ENCODE results near the gene FEM1C.

DNA sequence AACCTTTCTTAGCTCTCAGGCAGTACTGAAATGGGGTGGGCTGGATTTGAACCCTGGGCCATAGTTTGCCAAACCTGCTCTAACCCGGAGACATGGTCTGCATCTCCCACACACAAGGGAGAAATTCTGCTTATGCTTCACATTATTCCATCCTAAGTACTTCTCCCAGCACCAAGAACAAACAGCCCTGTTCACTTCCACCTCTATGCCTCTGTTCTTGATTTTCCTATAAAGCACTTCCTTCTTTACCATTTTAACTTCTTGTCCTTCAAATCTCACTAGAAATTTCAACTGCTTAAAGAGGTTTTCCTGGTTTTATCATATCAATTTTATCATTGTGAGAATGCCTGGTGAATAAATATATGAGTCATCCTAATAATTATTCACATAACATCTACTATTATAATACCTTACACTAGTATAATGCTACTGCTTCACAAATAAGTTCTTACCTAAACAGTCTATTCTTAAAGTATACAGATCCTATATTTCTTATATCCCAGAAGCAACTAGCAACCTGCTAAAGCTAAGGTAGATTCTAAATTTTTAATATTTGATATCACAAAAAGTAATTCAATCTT, 12.7 kb downstream of the FEM1C start:
- TF ChIP-seq, protein P1, sequence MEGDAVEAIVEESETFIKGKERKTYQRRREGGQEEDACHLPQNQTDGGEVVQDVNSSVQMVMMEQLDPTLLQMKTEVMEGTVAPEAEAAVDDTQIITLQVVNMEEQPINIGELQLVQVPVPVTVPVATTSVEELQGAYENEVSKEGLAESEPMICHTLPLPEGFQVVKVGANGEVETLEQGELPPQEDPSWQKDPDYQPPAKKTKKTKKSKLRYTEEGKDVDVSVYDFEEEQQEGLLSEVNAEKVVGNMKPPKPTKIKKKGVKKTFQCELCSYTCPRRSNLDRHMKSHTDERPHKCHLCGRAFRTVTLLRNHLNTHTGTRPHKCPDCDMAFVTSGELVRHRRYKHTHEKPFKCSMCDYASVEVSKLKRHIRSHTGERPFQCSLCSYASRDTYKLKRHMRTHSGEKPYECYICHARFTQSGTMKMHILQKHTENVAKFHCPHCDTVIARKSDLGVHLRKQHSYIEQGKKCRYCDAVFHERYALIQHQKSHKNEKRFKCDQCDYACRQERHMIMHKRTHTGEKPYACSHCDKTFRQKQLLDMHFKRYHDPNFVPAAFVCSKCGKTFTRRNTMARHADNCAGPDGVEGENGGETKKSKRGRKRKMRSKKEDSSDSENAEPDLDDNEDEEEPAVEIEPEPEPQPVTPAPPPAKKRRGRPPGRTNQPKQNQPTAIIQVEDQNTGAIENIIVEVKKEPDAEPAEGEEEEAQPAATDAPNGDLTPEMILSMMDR (IDR thresholded peaks at IDR 0.05; ENCODE audit: low read depth, low read length): no peak
- no peak for TF ChIP-seq EZH2phosphoT487 (IDR thresholded peaks at IDR 0.05; ENCODE audit: low read depth)

Data from OCI-LY3 (cell line).